Testis (tissue), 2 donors: ENCODE results near the gene RIPOR3.

Experiments used
- CTCF ChIP-seq, 3 experiments: fragments of 450-650 bp in 2 of 3; fragments of 200-600 bp in 1 of 3; sonication (generic) in 1 of 3; IDR thresholded peaks; one replicate each; pipeline ENCODE4 v1.5.1; 2016 to 2019; ENCODE audit warnings: antibody characterized with exemption in 3 of 3, mild to moderate bottlenecking in 2 of 3, moderate library complexity in 1 of 3
- POLR2A ChIP-seq: fragments of 450-650 bp; IDR thresholded peaks from one replicate; pipeline ENCODE4 v1.6.1; 2017; ENCODE audit warnings: antibody characterized with exemption, mild to moderate bottlenecking, moderate library complexity

- TF ChIP-seq CTCF (IDR thresholded peaks at IDR 0.05) (no peak), POLR2A (no peak)
Measured at GRCh38 chr20:50582591-50583234, 108.6 kb downstream of the RIPOR3 start.
